GM12878 (cell line): ENCODE measurements around the gene NOL12. TPM values are rescaled to one million over a fixed set of nuclear protein-coding genes. Genes with fewer than 3 reads are reported as not detected.
A peak's percentile ranks its signal among the peaks of the same experiment; 100 is the strongest.

Experiments used
- ATF2 ChIP-seq: IDR thresholded peaks from 2 replicates; pipeline ENCODE4 v1.6.1; 2012; ENCODE audit warnings: low read length, inconsistent platforms
- BMI1 ChIP-seq: fragments of 450-650 bp; IDR thresholded peaks from 2 replicates; pipeline ENCODE4 v1.6.1; 2016; ENCODE audit warnings: mild to moderate bottlenecking, moderate library complexity, borderline replicate concordance
- BRCA1 ChIP-seq: IDR thresholded peaks from 2 replicates; pipeline ENCODE4 v1.6.1; 2011; ENCODE audit warnings: low read depth, low read length, improper control_type of control experiment
- CREM ChIP-seq: IDR thresholded peaks from 2 replicates; pipeline ENCODE4 v1.6.1; 2014; ENCODE audit warnings: antibody characterized with exemption, low read depth
- ELK1 ChIP-seq: IDR thresholded peaks from 2 replicates; pipeline ENCODE4 v1.6.1; 2012; ENCODE audit warnings: low read depth, low read length, improper control_type of control experiment
- IKZF1 ChIP-seq: fragments of 450-650 bp; conservative IDR thresholded peaks from 2 replicates; pipeline ENCODE4 v1.6.1; 2017; ENCODE audit warnings: antibody characterized with exemption, mild to moderate bottlenecking
- MEF2B ChIP-seq: fragments of 450-650 bp; IDR thresholded peaks from 2 replicates; pipeline ENCODE4 v1.6.1; 2018; ENCODE audit warnings: mild to moderate bottlenecking, moderate library complexity; ENCODE audit not compliant: partially characterized antibody, poor library complexity, severe bottlenecking
- MXI1 ChIP-seq: fragments of 150-350 bp; IDR thresholded peaks from 2 replicates; pipeline ENCODE4 v1.6.1; 2011; ENCODE audit warnings: low read depth, mild to moderate bottlenecking, inconsistent platforms, low read length, improper control_type of control experiment
- NFYB ChIP-seq: IDR thresholded peaks from 2 replicates; pipeline ENCODE4 v1.6.1; 2011; ENCODE audit warnings: low read depth, mild to moderate bottlenecking, low read length, improper control_type of control experiment, moderate library complexity; ENCODE audit not compliant: insufficient read depth
- RAD21 ChIP-seq: IDR thresholded peaks from 2 replicates; pipeline ENCODE4 v1.6.1; 2011; ENCODE audit warnings: mild to moderate bottlenecking, low read depth, low read length, moderate library complexity; ENCODE audit not compliant: insufficient read depth
- RBBP5 ChIP-seq: fragments of 200-600 bp; sonication (generic); conservative IDR thresholded peaks from 2 replicates; pipeline ENCODE4 v1.6.1; 2016
- REST ChIP-seq: IDR thresholded peaks from 2 replicates; pipeline ENCODE4 v1.6.1; 2012; ENCODE audit warnings: mild to moderate bottlenecking, low read depth, low read length
- RUNX3 ChIP-seq: IDR thresholded peaks from 2 replicates; pipeline ENCODE4 v1.6.1; 2012; ENCODE audit warnings: low read length, inconsistent platforms
- SIN3A ChIP-seq: IDR thresholded peaks from 2 replicates; pipeline ENCODE4 v1.6.1; 2012; ENCODE audit warnings: low read depth, low read length, improper control_type of control experiment
- SIX5 ChIP-seq: IDR thresholded peaks from 2 replicates; pipeline ENCODE4 v1.6.1; 2011; ENCODE audit warnings: mild to moderate bottlenecking, low read depth, low read length, moderate library complexity; ENCODE audit not compliant: severe bottlenecking
- TCF3 ChIP-seq: IDR thresholded peaks from 2 replicates; pipeline ENCODE4 v1.6.1; 2012; ENCODE audit warnings: low read depth, mild to moderate bottlenecking, low read length, borderline replicate concordance; ENCODE audit not compliant: insufficient read depth
- polyA plus RNA-seq, 11 experiments: library from polyadenylated mRNA; depleted of rRNA in 4 of 11; unstranded in 6 of 11; stranded (reverse) in 5 of 11; fragments of >200 nt; fragmentation: Nextera tagmentation in 4 of 11; fragmentation: Illumina TruSeq in 1 of 11; extraction: Ambion mirVana in 4 of 11; extraction: Trizol in 1 of 11; gene quantifications; 1 replicate in 1 of 11; 2 replicates in 10 of 11; pipeline versions ENCODE4 v1.2.1 to v1.2.3, GENCODE V29; 2011 to 2016; ENCODE audit warnings: inconsistent platforms in 2 of 11, missing spikeins in 2 of 11, low read depth in 1 of 11
- total RNA-seq, 4 experiments: library from RNA; depleted of rRNA in 3 of 4; stranded (reverse); fragments of >200 nt in 3 of 4; fragmentation: Illumina TruSeq in 1 of 4; extraction: Trizol in 1 of 4; gene quantifications; 2 replicates each; pipeline versions ENCODE4 v1.2.1 to v1.2.3, GENCODE V29; 2013 to 2021

Gene NOL12
- total and polyA plus RNA-seq, 10 of the 15 experiments (the other 5 are each of a cell fraction or from before 2014, with no cell fraction given): 3.3 to 69.4 (median 41.1) TPM

GRCh38 chr22:37681556-37682049, 4.5 kb upstream of the NOL12 start (continued):
- TF ChIP-seq REST: no peak
- no peak for TF ChIP-seq ATF2
- TF ChIP-seq CREM: no peak
- TF ChIP-seq ELK1: 0 out of 2 replicates have a peak, but pooled peaks have one; percentile 61
- no peak for TF ChIP-seq SIX5
- peak; percentile 61 for TF ChIP-seq IKZF1
- peak; percentile 60 for TF ChIP-seq MEF2B
- peak; percentile 93 for TF ChIP-seq RAD21
- TF ChIP-seq NFYB: no peak
- no peak for TF ChIP-seq RBBP5
- TF ChIP-seq TCF3: 0 out of 2 replicates have a peak, but pooled peaks have one; percentile 50
- TF ChIP-seq MXI1: no peak; the same call in 1 of the 2 replicates
- no peak; the same call in 1 of the 2 replicates for TF ChIP-seq SIN3A
- TF ChIP-seq RUNX3: no peak
- TF ChIP-seq BMI1: no peak
- no peak for TF ChIP-seq BRCA1
- TF ChIP-seq, all 136 proteins: peak for 18
